HepG2 (cell line): ENCODE measurements around the gene ERC1. TPM values are rescaled to one million over a fixed set of nuclear protein-coding genes. Genes with fewer than 3 reads are reported as not detected.

Source experiments
- ATAC-seq: fragments of 200-7000 bp; cut with Tn5 transposase; 3 replicates; pipeline ENCODE4 v1.9.1; 2020; ENCODE audit warnings: mild to moderate bottlenecking, moderate library complexity
- BruUV-seq: library from RNA; stranded (reverse); fragments of 400-500 nt; replicated peaks from 2 replicates; lab custom pipeline; 2021; lab: Mats Ljungman, UMichigan
- CTCF ChIA-PET: fragments of 300-600 bp; formaldehyde crosslinking; extraction: SDS; loops from one replicate; lab custom pipeline; 2021; ENCODE audit warnings: low total read pairs, inconsistent platforms, low intra/inter-chr PET ratio; lab: Yijun Ruan, JAX
- POLR2A ChIA-PET: fragments of 350-600 bp; sonication (Branson Sonifier 250); formaldehyde crosslinking; loops from one replicate; lab custom pipeline; 2020; ENCODE audit warnings: antibody characterized with exemption, inconsistent platforms; lab: Yijun Ruan, JAX
- DNase-seq: peaks from one replicate; pipeline ENCODE4 v3.0.0-alpha.2; 2015; ENCODE audit warnings: low spot score
- FAIRE-seq: peaks from 3 replicates; lab custom pipeline; 2011; peaks lifted over from hg19 to GRCh38; lab: Jason Lieb, UNC
- H2AFZ ChIP-seq: one replicate; pipeline ENCODE4 v1.6.1; 2011; ENCODE audit warnings: low read length, inconsistent platforms
- H3K27ac ChIP-seq: fragments of 300-600 bp; 3 replicates; pipeline ENCODE4 v1.8.0; 2011; ENCODE audit warnings: mixed run types, mild to moderate bottlenecking, mixed read lengths, low read length, inconsistent platforms; ENCODE audit not compliant: insufficient read depth; ENCODE audit errors: extremely low read length
- H3K27me3 ChIP-seq, 2 experiments: fragments of 200-600 bp in 1 of 2; 2 replicates in 1 of 2; 3 replicates in 1 of 2; pipeline versions ENCODE4 v1.6.0 to v1.8.0; 2011; ENCODE audit warnings: low read length in 2 of 2, mild to moderate bottlenecking in 2 of 2, moderate library complexity in 2 of 2, inconsistent platforms in 1 of 2; ENCODE audit not compliant: insufficient read depth in 2 of 2, control insufficient read depth in 1 of 2
- H3K36me3 ChIP-seq, 2 experiments: fragments of 200-600 bp in 1 of 2; replicated peaks in 1 of 2; 2 replicates in 1 of 2; 3 replicates in 1 of 2; pipeline versions ENCODE4 v1.5.1 to v1.8.0; 2011; ENCODE audit warnings: low read length in 2 of 2, inconsistent platforms in 1 of 2; ENCODE audit not compliant: insufficient read depth in 2 of 2, control insufficient read depth in 1 of 2
- H3K4me1 ChIP-seq: 2 replicates; pipeline ENCODE4 v1.5.1; 2012; ENCODE audit warnings: low read length, inconsistent platforms; ENCODE audit not compliant: insufficient read depth
- H3K4me2 ChIP-seq: 2 replicates; pipeline ENCODE4 v1.6.0; 2011; ENCODE audit warnings: low read depth, low read length, inconsistent platforms
- H3K4me3 ChIP-seq, 3 experiments: fragments of 200-600 bp in 1 of 3; sonication (generic), shearing (Covaris generic) in 1 of 3; replicated peaks in 1 of 3; 2 replicates each; pipeline ENCODE4 v1.5.1; 2011 to 2016; ENCODE audit warnings: low read length in 3 of 3, inconsistent platforms in 2 of 3, low read depth in 2 of 3, mild to moderate bottlenecking in 2 of 3, control low read depth in 1 of 3, mixed read lengths in 1 of 3; ENCODE audit not compliant: insufficient read depth in 1 of 3
- H3K79me2 ChIP-seq: one replicate; pipeline ENCODE4 v1.6.1; 2011; ENCODE audit warnings: low read length, inconsistent platforms; ENCODE audit not compliant: insufficient read depth
- H3K9ac ChIP-seq: 2 replicates; pipeline ENCODE4 v1.6.0; 2011; ENCODE audit warnings: mild to moderate bottlenecking, low read depth, low read length, inconsistent platforms; ENCODE audit not compliant: insufficient read depth
- H3K9me3 ChIP-seq: 2 replicates; pipeline ENCODE4 v1.5.1; 2012; ENCODE audit warnings: mild to moderate bottlenecking, low read length
- H4K20me1 ChIP-seq: 2 replicates; pipeline ENCODE4 v1.6.0; 2011; ENCODE audit warnings: inconsistent platforms, mild to moderate bottlenecking, low read length, moderate library complexity; ENCODE audit not compliant: insufficient read depth
- MAFF ChIP-seq: IDR thresholded peaks from 2 replicates; pipeline ENCODE4 v1.6.1; 2011; ENCODE audit warnings: low read depth, low read length, improper control_type of control experiment
- MAFK ChIP-seq, 2 experiments: IDR thresholded peaks in 1 of 2; conservative IDR thresholded peaks in 1 of 2; 2 replicates each; pipeline ENCODE4 v1.6.1; 2011; ENCODE audit warnings: improper control_type of control experiment in 2 of 2, low read length in 2 of 2
- NCOA1 ChIP-seq: sonication (generic); formaldehyde crosslinking; IDR thresholded peaks from 2 replicates; pipeline ENCODE4 v1.9.0; 2021; ENCODE audit warnings: missing genetic modification reagents
- YY1 ChIP-seq: IDR thresholded peaks from 2 replicates; pipeline ENCODE4 v1.6.1; 2011; ENCODE audit warnings: low read length, low read depth, moderate library complexity, mild to moderate bottlenecking; ENCODE audit not compliant: insufficient read depth, insufficient replicate concordance
- ZBTB49 ChIP-seq: sonication (generic); formaldehyde crosslinking; IDR thresholded peaks from 2 replicates; pipeline ENCODE4 v1.4.0; 2020; ENCODE audit warnings: missing genetic modification reagents, borderline replicate concordance
- ZGPAT ChIP-seq: IDR thresholded peaks from 2 replicates; pipeline ENCODE4 v1.6.1; 2016; ENCODE audit warnings: mild to moderate bottlenecking
- ZNF17 ChIP-seq: sonication (generic); formaldehyde crosslinking; IDR thresholded peaks from 2 replicates; pipeline ENCODE4 v1.5.0; 2020; ENCODE audit warnings: mild to moderate bottlenecking, missing genetic modification reagents
- ZNF570 ChIP-seq: sonication (generic); formaldehyde crosslinking; IDR thresholded peaks from 2 replicates; pipeline ENCODE4 v1.4.0; 2020; ENCODE audit warnings: mild to moderate bottlenecking, missing genetic modification reagents, borderline replicate concordance
- WGBS: methylation state at CpG from one replicate; pipeline ENCODE4 v1.1.6; 2017; ENCODE audit warnings: low lambda C conversion rate; 5-methylcytosine and 5-hydroxymethylcytosine counted together
- in situ Hi-C: cut with HindIII; loops from 2 replicates; pipeline ENCODE4 v1.10.0; 2017; ENCODE audit warnings: low pct_unique_long_range_greater_than_20kb; ENCODE audit not compliant: extremely low pct_ligation_motif_present
- intact Hi-C: fragments of 100-400 bp; cut with micrococcal nuclease; formaldehyde crosslinking; loops from one replicate; pipeline ENCODE4 v1.10.0; 2022; ENCODE audit not compliant: unreplicated experiment
- polyA plus RNA-seq, 8 experiments: library from polyadenylated mRNA; depleted of rRNA in 3 of 8; stranded (reverse) in 7 of 8; unstranded in 1 of 8; fragments of >200 nt; fragmentation: Illumina TruSeq in 4 of 8; extraction: Trizol in 4 of 8; gene quantifications; 2 replicates each; pipeline versions ENCODE4 v1.2.1 to v1.2.3, GENCODE V29; 2011 to 2016; ENCODE audit warnings: low read depth in 4 of 8, missing spikeins in 1 of 8, mixed read lengths in 1 of 8; ENCODE audit not compliant: insufficient read depth in 1 of 8
- total RNA-seq, 5 experiments: library from RNA; depleted of rRNA; stranded (reverse); fragments of >200 nt; fragmentation: Illumina TruSeq; extraction: Trizol; gene quantifications; 2 replicates each; pipeline ENCODE4 v1.2.3, GENCODE V29; 2016; ENCODE audit warnings: low read depth in 1 of 5

ERC1 gene
- total and polyA plus RNA-seq, 2 of the 13 experiments (the other 11 are each of a cell fraction or from before 2014, with no cell fraction given) = 6.1 to 12.4 TPM

- BruUV-seq = no TSS peak
- 0 out of 5 replicates have a peak, but pooled peaks cover 0 to 3% of the 10 kb centered on the region in 2 experiments for H3K36me3 ChIP-seq
- no peak overlapping the region for H3K9ac ChIP-seq
- no peaks in the 10 kb centered on the region for H3K9me3 ChIP-seq
- ATAC-seq (no peak), DNase-seq (no peak), FAIRE-seq (no peak)
- CTCF ChIA-PET = no interaction called here
- 87% methylated on average over 2 of the region's 2 CpGs for WGBS
- H2AFZ ChIP-seq = no peak overlapping the region
- no peak overlapping the region for H3K27ac ChIP-seq
- intact Hi-C loops = no loop called here
- 0 out of 2 replicates have a peak, but pooled peaks cover 7% of the 10 kb centered on the region for H3K4me1 ChIP-seq
- H3K4me2 ChIP-seq = no peak overlapping the region
- no peaks in the 10 kb centered on the region for H3K79me2 ChIP-seq
- in situ Hi-C loops = no loop called here
- H3K27me3 ChIP-seq = no peaks in the 10 kb centered on the region
- POLR2A ChIA-PET = no interaction called here
- H4K20me1 ChIP-seq = no peaks in the 10 kb centered on the region
- H3K4me3 ChIP-seq = no peak overlapping the region
- TF ChIP-seq MAFK (conservative IDR thresholded peaks at IDR 0.05 in 1 of 2, IDR thresholded peaks at IDR 0.05 in 1 of 2; ENCODE audit: low read length in 2 of 2) (peak; percentile 40 to 65; a peak in 3 of 4 replicates), MAFF (peak; percentile 49), ZNF17 (no peak)
These were observed 338.9 kb downstream of the ERC1 start for GRCh38 chr12:1329784-1330476.

- Histone ChIP-seq H3K4me3 (no peak overlapping the region), H3K36me3 (0 out of 5 replicates have a peak, but pooled peaks cover 0 to 3% of the 10 kb centered on the region in 2 experiments), H3K9me3 (no peaks in the 10 kb centered on the region), H2AFZ (no peak overlapping the region), H3K4me1 (0 out of 2 replicates have a peak, but pooled peaks cover 7% of the 10 kb centered on the region), H3K4me2 (no peak overlapping the region), H3K27me3 (no peaks in the 10 kb centered on the region), H3K27ac (no peak overlapping the region), H3K79me2 (no peaks in the 10 kb centered on the region), H3K9ac (no peak overlapping the region), H4K20me1 (no peaks in the 10 kb centered on the region)
- TF ChIP-seq ZNF570 (no peak), YY1 (no peak), NCOA1 (CRISPR knock-in tag) (no peak), ZBTB49 (CRISPR knock-in tag) (no peak), ZGPAT (no peak)
- ATAC-seq = no peak
- no peak for DNase-seq
- WGBS = 98% methylated on average over 1 of the region's 1 CpG
- FAIRE-seq = no peak
- intact Hi-C loops (no loop called here), in situ Hi-C loops (no loop called here)
- BruUV-seq = no TSS peak
- CTCF ChIA-PET = no interaction called here
- POLR2A ChIA-PET = no interaction called here
These were observed 339.4 kb downstream of the ERC1 start for GRCh38 chr12:1330477-1330827.
